ENCODE measurements around the gene TMEM92.

The TMEM92 gene

DNA sequence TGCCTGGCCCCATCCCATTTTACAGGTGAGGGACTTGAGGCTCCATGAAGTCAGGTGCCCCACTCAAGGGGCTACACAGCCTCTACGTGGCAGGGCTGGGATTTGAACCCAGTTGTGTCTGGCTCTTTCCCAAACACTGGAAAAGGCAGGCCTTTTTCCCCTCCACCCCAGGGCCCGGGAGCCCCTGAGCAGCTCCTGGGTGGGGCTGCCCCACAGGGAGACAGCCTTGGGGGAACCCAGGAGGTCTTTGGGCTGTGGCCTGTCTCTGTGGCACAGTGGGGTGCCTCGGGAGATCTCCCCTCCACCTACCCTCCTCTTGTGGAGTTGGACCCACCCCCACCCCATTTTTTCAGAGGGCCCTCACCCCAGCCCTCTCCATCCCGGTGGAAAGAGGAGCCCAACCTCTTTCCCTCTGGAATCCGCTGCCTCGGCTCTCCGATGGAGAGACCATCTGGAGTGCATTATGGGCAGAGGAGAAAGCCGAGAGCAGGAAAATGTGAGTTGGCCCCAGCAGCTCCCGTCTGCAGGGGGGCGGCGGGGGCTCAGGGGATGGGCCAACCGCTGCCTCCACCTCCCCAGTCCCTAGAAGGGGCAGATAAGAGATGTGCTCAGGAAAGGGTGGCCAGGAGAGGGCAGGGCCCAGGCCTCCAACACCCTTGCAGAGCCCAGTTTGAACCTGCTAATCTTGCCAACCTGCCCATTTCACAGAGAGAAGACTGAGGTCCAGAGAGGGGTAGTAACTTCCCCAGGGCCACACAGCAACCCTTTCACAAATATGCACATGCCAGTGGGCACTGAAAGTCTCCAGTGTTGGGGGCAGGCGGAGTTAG is 15.4 kb upstream of the TMEM92 start:
- TF ChIP-seq, protein P1, sequence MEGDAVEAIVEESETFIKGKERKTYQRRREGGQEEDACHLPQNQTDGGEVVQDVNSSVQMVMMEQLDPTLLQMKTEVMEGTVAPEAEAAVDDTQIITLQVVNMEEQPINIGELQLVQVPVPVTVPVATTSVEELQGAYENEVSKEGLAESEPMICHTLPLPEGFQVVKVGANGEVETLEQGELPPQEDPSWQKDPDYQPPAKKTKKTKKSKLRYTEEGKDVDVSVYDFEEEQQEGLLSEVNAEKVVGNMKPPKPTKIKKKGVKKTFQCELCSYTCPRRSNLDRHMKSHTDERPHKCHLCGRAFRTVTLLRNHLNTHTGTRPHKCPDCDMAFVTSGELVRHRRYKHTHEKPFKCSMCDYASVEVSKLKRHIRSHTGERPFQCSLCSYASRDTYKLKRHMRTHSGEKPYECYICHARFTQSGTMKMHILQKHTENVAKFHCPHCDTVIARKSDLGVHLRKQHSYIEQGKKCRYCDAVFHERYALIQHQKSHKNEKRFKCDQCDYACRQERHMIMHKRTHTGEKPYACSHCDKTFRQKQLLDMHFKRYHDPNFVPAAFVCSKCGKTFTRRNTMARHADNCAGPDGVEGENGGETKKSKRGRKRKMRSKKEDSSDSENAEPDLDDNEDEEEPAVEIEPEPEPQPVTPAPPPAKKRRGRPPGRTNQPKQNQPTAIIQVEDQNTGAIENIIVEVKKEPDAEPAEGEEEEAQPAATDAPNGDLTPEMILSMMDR (IDR thresholded peaks at IDR 0.05) = no peak

DNA sequence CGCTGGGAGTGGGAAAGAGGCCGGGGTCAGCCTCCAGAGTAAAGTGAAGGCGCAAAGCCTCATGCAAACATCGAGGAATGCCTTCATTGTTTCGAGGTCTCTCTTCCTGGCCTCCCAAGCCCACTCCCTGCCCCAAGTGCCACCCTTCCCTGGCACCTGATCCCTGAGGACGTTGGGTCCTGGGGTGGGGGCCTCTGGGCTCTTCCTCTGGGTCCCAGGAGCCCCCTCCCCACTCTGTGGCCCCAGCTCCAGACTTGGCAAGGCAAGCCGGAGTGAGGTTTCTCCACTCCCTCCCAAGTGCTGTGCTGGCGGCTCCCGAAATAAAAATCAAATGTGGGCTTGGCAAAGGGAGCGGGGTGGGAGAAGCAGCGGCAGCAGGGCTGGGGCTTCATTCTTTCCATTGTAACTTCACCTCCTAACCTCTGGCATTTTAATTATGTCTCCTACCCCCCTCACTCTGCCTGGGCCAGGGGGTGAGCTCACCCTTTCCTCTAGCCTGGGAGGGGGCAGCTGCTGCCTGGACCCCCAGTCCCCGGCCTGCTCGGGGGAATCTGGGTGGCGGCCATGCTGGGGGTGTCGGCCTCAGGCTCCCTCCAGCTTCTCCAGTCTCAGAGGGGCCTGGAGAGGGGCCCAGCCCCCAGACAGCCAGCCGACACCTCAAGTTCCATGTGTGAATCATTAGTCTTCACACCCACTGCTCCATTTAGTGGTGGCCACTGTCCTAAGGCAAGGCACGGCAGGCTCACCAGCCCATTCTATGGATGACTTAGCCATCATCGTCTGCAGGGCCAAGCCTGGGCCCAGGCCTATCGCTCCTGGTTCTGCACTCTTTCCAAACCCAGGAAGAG is 14.6 kb upstream of the TMEM92 start:
- TF ChIP-seq, protein P1 (IDR thresholded peaks at IDR 0.05) = no peak

DNA sequence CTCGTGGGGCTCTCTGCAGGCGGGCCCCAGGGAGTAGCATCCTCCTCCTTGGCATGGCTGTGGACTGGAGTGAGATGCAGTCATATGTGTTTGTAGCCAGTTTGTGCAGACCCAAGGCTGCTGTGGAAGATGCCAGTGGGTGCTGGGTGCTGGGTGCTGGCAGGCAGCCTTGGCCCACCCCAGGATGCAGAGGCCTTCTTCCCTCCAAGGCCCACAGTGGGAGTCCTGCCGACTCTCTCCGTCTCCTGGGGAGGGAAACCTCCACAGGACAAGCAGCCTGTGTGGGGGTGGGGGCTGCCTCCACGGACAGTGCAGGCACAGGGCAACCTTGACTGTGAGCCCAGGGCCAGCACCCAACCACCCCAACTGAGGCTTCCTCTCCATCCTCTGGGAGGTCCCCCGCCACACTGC is 13.8 kb upstream of the TMEM92 start:
- TF ChIP-seq, protein P1 (IDR thresholded peaks at IDR 0.05) = no peak

DNA sequence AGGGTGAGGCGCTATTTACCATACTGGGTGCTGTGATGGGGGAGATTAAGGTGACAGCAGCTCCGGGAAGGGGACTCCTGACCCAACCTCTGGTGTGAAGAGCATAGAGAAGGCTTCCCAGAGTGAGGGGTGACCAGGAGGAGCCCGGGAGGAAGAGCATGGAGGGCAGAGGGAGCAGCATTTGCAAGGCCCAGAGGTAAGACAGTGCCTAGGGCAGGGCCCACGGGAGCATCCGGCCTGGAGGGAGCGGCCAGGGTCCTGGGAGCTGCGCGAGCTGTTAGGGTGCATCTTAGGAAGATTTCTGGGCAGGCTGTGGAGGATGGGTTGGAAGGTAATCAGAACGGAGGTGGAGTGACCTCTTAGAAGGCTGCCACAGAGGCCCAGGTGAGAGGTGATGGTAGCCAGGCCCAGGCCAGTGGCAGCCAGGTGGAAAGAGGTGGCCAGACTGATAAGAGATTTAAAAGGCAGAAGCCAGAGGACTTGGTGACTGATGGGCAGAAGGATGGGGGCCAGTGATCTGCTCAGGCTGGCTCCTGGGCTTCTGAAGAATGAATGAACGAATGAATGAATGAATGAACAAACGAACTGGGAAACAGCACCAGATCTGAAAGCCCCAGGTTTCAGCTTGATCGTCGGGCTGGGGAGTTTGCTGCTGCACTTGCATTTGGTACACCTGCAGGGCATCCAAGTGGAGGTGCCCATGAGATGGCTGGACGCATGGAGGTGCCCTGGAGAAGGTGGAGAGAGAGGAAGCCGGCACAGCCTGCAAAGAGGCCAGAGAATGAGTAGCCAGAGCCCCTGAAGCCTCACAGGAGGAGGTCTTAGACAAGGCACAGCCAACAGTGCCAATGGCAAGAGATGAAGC is 13.0 kb upstream of the TMEM92 start:
- TF ChIP-seq, protein P1 (IDR thresholded peaks at IDR 0.05) = no peak

DNA sequence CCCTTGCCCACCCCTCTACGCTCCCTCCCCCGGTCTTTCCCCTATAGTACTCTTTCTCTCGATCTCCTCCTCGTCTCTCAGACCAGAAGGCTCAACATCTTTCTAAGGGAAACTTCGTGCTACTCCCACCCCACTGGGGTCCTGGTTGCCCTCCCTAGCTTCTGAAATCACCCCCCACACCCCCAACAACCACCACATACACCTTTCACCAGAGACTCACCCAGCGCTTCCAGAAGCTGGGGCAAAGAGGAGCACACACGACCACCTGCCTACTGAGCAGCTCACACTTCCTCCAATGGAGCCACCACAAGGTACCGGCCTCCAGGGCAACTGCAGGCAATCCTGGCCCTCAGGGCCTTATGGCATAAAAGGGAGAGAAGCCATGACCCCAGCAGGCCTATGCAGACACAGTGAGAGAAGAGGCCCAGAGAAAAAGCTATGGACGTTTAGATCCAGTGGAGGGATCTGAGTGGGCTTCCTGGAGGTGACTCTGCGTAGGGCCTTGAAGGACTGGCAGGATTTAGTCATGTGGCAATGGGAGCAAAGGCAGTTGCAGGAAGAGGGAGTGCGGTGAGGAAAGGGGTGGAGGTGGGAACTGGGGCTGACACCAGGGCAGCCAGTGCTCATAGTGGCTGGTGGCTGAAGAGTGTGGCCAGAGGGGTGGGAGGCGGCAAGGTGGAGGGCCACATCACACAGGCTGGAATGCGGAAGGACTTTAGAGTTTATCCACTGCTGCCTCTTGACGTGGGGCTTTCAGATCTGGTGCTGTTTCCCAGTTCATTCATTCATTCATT is 12.1 kb upstream of the TMEM92 start:
- TF ChIP-seq, protein P1 (IDR thresholded peaks at IDR 0.05) = no peak

DNA sequence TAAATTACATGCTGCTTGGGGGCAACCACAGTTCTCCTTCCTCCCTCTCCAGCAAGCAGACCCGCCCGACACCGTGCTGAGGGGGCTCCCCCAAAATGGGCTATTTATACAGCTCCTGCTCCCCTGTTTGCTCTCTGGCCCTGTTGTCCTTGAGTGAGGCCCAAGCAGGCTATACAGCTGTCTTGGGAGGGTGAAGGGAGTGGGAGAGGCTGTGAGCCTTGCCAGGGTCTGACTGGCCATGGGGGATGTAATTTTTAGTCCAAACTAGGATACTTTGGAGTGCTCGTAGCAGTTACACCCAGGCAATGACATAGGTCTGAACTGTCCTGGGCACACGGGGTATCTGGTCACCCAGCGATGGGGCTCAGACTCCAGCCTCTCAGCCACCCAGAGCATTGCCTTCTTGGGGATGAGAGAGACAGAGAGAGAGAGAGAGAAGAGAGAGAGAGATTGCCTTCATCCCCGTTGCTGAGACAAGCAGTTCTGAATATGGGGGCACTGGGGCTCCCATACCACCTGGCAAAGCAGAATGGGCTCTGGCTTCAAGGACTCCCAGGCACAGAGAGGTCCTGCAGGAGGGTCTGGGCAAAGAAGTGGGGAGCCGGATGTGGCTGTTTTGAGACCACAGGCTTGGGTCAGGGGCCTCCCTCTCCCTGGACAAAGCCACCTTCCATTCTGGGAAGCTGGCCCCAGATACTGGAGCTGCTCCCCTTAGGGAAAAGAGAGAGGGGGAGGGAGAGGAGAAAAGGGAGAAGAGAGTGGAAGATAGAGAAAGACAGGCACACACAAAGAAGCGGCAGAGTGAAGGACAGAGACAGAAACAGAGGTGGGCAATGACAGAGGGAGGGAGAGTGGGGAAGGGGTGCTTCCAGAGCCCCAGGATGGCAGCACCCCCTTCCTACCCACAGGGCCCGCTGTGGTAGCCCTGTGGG is 10.7 kb upstream of the TMEM92 start:
- TF ChIP-seq, protein P1 (IDR thresholded peaks at IDR 0.05) = no peak

All from LNCAP (cell line).